COLO829 (cell line): ENCODE data around the gene PPP2CA.
A peak's percentile ranks its signal among the peaks of the same experiment; 100 is the strongest.

Experiments used
- DNase-seq: peaks from one replicate; pipeline ENCODE4 v3.0.0; 2012; ENCODE audit warnings: low spot score

PPP2CA gene

GRCh38 chr5:134148316-134148715, 77.6 kb downstream of the PPP2CA start:
- no peak for DNase-seq

GRCh38 chr5:134146651-134147518, 79.0 kb downstream of the PPP2CA start:
- DNase-seq = no peak

- peak; percentile 28 for DNase-seq
These were observed 79.9 kb downstream of the PPP2CA start for GRCh38 chr5:134145779-134146581.

GRCh38 chr5:134145041-134145757, 80.7 kb downstream of the PPP2CA start:
- no peak for DNase-seq
